Bone marrow (tissue), 2 donors: Measurements from ENCODE around the gene SEPTIN10.
"Not testable (repeated sequence)": the region's sequence is repeated elsewhere in the genome, so short reads cannot be mapped to it uniquely, and the experiment has no call there.

ENCODE experiments used
- DNase-seq, 2 donors: peaks; one replicate each; lab custom pipeline; 2025; lab: John Stamatoyannopoulos, UW

Gene SEPTIN10

GRCh38 chr2:109613922-109614714 lies at the start of gene SEPTIN10, which contains the start of gene SOWAHC:
TSS of gene SEPTIN10 (minus strand) at chr2:109613966. CDS start at chr2:109613827, 139 bp downstream.
TSS of gene SOWAHC (plus strand) at chr2:109614364. CDS start at chr2:109614490, 126 bp downstream.
- peak in 1 of 2 donors; percentile 71 for DNase-seq

DNA sequence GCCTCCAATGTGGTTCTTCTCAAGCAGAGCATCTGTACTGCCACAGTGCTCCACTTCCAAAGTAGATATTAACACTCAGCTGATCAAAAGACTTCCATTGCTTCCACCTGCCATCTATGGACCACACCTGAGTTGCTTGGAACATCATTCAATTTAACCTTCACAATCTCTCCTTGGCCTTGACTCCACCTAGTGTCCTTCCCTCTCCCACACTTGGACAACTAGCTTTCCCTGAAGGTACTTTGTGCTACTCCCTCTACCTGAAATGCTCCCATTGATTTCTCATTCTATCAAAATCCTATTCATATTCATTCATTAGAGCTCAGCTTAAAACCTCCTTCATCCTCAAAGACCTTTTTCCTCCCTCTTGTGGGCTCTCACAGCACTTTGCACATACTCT lies 49.1 kb upstream of the SEPTIN10 start:
- DNase-seq, result no peak

GRCh38 chr2:109660046-109660860 lies 46.5 kb upstream of the SEPTIN10 start:
- DNase-seq, result no peak

DNA sequence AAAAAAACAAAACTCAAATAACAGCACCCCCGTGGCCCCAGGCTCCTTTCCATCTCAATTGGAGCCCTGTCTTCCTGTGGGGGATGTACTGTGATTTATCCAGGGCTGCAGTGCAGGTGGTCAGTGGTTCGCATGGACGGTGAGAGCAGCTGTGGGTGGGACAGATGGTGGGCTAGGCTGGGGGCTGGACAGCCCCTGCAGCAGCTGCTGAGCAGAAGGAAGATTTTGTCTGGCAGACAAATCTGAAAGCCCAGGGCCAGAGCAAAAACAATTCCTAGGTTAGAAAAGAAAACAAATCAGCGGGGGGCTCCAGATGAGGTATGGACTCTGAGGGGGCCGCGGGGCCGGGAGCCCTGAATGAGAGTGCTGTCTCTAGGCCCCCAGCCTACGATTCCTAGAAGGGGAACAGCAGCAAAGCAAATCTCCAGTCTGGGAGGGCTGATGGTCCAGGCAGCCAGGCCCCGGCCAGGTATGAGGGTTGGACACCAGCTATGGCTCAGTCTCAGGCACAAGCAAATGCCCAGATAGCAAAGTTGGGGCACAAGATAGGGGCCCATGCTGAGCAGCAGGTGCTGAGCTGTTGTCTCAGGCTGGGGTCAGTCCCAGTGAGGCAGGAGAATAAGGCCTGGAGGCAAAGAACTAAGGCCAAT lies 45.8 kb upstream of the SEPTIN10 start:
- no peak for DNase-seq

GRCh38 chr2:109655287-109655686 lies 41.5 kb upstream of the SEPTIN10 start:
- DNase-seq, result no peak

DNA sequence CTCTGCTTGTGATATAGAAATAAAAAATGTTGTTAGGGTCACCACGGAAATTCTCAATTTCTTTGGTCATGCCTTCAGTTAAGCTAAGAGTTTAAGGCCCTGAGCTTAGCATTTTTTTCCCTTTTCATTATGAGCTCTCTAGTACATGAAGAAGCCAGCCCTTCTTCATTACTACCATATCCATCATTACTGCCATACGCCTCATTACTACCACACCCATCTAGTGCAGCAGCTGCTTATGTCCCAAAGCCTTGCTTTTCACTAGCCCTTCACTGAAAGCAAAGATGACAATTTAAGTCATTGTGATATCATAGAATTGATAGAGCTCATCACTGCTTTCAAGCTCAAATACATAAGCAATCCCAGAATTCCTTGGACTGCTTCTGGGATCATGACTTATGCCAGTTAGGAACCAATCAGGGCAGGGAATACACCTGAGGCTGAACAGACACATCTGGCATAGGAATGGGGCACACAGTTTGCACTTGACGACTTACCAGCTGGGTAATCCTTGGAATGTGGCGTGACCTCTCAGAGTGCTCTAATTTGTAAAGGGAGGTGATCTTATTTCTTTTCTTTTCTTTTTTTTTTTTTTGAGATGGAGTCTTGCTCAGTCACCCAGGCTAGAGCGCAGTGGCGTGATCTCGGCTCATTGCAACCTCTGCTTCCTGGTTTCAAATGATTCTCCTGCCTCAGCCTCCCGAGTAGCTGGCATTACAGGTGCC lies 40.7 kb upstream of the SEPTIN10 start:
- DNase-seq, result no peak

- DNase-seq, result no peak
Observed at GRCh38 chr2:109649736-109650695, 36.2 kb upstream of the SEPTIN10 start.

DNA sequence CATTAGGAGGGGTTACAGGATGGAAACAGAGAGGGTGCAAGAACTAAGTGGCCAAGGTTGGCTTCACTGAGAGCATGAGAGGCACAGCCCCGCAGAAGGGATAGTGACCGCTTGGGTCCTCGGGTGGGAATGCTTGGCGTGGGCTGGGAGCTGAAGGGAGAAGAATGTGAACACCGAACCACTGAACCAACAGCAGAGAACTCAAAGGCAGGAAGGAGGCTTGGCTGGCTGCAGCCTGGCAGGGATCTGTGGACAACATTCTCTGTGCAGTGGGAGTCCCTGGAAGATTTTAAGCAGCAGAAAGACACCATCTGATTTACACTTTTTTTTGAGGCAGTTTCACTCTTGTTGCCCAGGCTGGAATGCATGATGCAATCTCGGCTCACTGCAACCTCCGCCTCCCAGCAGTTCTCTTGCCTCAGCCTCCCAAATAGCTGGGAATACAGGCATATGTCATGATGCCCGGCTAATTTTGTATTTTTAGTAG lies 34.3 kb upstream of the SEPTIN10 start:
- DNase-seq, result no peak

DNA sequence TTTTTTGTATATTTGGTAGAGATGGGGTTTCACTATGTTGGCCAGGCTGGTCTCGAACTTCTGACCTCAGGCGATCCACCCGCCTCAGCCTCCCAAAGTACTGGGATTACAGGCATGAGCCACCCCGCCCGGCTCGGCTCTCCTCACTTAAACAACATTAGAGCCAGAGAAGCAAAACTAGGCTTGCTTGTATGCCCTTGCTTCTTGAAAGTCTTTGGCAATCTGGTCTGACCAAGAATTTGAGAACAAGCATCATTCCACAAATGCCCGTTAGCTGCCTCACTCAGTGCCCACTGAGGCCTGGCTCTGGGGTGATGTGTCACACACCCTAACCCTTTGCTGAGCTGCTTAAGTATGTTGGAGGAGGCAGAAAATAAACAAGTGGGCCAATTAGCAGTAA lies 33.9 kb upstream of the SEPTIN10 start:
- no peak for DNase-seq

- DNase-seq, result no peak
Observed at GRCh38 chr2:109646961-109647360, 33.2 kb upstream of the SEPTIN10 start.

DNA sequence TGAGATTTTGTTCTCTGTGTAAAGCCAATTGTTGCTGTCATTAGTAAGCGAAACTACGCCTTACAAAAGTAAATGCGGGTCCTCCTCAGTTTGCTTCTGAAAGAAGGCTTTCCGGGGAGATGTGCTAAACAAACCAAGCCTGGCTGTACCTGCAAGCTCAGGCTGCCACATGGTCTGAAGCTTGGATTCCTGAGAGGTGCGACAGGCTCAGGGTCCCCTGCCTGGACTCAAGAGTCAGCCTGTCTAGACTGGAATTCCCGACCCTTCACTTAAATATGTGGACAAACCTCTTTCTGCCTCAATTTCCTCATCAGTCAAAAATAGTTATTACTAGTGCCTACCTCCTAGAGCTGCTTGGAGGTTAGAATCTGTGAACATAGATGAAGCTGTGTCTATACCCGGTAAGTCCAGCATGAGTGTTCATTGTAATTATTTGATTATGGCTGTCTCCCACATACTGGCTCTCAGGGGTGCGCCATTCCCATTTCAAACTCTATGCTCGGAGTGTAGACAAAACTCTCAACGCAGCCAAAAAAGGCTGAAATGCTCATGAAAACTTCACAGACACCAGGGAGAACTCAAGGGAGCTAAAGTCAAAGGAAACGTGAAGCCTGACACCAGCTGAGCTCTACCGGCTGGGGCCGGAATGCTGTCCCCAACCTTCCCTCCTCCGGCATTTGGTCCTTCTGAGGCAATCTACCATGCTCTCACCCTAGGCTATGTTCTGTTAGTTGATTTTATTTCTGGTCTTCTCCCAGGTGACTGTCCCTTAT lies 31.8 kb upstream of the SEPTIN10 start:
- no peak for DNase-seq

GRCh38 chr2:109644571-109645275 lies 31.0 kb upstream of the SEPTIN10 start:
- no peak for DNase-seq

DNA sequence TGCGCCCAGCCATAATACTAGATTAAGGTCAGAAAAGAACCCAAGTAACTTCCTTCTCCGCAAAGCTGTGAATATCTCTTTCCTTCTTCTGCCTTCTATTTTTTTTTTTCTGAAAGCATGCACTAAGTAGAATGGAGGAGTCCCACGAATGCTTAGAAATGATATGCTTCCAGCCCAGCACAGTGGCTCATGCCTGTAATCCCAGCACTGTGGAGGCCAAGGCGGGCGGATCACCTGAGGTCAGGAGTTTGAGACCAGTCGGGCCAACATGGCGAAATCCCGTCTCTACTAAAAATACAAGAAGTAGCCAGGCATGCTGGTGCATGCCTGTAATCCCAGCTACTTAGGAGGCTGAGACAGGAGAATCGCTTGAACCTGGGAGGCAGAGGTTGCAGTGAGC lies 26.2 kb upstream of the SEPTIN10 start:
- DNase-seq, result not testable (repeated sequence)

GRCh38 chr2:109638795-109639194 lies 25.0 kb upstream of the SEPTIN10 start:
- no peak for DNase-seq

DNA sequence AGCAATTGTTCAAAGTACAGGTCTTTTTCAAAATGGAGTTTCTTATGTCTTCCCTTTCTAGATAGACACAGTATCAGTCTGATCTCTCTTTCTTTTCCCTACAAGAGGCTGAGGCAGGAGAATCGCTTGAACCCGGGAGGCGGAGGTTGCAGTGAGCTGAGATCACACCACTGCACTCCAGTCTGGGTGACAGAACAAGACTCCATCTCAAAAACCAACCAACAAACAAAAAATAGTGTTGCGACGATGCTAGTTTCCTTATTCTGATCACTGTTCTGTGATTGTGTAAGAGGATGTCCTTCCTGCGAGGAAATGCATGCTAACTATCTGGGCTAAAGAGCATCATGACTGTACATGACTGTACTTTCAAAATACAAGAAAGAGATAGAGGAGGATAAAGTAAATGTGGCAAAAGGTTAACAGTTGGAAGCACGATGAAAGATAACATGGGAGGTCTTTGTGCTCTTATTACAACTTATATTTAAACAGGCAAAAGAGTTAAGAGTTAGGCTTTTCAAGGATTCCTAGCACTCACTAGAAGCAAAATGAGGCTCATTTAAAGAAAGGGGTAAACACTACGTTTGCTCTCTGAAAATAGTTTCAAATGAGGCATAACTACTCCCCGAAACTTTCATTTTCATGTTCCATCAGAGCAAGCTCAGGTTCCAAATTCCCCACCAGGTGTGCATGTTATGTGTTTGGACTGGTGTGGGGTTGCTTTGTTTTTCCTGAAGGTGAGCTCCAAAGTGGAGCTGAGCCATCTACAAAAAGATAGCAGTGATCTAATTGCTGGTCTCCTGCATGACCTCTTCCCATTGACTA lies 24.2 kb upstream of the SEPTIN10 start:
- no peak for DNase-seq

DNA sequence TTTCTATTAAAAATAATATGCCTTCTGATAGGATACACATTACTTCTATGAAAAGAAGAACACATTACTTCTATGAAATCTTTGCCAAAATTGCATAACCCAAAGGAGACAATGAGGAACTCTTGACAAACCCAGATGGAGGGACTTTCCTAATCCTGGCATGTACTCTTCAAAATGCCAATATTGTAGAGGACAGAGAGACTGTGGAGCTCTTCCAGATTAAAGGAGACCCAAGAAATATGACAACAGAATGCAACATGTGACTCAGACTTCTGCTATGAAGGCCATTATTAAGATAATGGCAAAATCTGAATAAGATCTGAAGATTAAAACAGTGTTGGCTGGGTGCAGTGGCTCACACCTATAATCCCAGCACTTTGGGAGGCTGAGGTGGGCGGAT lies 22.6 kb upstream of the SEPTIN10 start:
- no peak for DNase-seq

DNA sequence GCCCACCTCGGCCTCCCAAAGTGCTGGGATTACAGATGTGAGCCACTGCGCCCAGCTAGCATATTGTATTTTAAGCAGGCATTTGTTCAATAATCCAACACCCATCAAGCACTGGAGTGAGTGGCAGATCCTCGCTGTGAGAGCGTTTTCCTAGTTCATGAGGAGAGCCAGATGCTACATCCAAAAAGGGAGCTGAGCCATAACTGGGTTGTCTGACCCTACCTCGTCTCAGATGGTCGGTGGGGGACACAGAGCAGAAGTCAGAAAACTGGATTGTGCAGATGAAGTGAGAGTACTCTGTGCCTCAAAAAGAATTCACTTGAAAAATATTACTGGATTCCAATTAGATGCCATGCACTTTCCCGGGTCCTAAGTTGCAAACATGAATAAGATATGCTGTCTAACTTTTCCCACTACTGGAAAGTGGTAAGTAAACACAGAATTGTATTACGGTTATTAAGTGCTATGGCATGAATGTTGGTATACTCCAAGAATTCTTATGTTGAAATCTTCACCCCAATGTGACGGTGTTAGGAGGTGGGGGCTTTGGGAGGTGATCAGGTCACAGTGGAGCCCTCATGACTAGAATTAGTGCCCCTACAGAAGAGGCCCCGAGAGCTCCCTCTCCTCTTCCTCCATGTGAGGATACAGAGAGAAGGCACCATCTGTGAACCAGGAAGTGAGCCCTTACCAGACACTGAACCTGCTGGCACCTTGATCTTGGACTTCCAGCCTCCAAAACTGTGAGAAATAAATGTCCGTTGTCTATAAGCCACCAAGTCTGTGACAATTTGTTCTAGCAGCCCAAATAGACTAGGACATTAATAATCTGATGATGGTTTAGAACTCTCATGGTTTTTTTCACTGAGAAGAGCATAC lies 21.9 kb upstream of the SEPTIN10 start:
- no peak for DNase-seq
